ENCODE results near the gene SKIC2. TPM values are rescaled to one million over a fixed set of nuclear protein-coding genes. Genes with fewer than 3 reads are reported as not detected.
"Not testable (repeated sequence)": the region's sequence is repeated elsewhere in the genome, so short reads cannot be mapped to it uniquely, and the experiment has no call there.

The SKIC2 gene
- total and polyA plus RNA-seq, 9 donors, result 24.6 to 59.4 (median 42.1) TPM

DNA sequence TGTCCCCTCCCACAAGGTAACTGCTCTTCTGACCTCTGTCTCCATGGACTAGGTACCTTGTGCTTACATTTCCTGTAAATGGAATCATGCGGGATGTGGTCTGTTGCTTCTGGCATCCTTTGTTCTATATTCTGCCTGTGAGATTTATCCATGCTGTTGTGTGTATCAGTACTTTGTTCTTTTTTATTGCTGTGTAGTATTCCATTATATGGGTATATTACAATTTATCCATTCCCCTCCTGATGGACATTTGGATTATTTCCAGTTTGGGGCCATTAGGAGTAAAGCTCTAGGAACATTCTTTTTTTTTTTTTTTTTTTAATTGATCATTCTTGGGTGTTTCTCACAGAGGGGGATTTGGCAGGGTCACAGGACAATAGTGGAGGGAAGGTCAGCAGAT lies 28.0 kb upstream of the SKIC2 start:
- Histone ChIP-seq H3K27ac (no peak overlapping the region), H3K4me1 (ENCODE audit: insufficient read depth) (no peaks in the 10 kb centered on the region), H3K9me3 (no peaks in the 10 kb centered on the region), H3K27me3 (no peaks in the 10 kb centered on the region), H3K4me3 (no peak overlapping the region), H3K36me3 (no peaks in the 10 kb centered on the region)
- TF ChIP-seq, protein P1, sequence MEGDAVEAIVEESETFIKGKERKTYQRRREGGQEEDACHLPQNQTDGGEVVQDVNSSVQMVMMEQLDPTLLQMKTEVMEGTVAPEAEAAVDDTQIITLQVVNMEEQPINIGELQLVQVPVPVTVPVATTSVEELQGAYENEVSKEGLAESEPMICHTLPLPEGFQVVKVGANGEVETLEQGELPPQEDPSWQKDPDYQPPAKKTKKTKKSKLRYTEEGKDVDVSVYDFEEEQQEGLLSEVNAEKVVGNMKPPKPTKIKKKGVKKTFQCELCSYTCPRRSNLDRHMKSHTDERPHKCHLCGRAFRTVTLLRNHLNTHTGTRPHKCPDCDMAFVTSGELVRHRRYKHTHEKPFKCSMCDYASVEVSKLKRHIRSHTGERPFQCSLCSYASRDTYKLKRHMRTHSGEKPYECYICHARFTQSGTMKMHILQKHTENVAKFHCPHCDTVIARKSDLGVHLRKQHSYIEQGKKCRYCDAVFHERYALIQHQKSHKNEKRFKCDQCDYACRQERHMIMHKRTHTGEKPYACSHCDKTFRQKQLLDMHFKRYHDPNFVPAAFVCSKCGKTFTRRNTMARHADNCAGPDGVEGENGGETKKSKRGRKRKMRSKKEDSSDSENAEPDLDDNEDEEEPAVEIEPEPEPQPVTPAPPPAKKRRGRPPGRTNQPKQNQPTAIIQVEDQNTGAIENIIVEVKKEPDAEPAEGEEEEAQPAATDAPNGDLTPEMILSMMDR (IDR thresholded peaks at IDR 0.05), result no peak
- TF ChIP-seq POLR2A (IDR thresholded peaks at IDR 0.05), result no peak
- no peak for TF ChIP-seq EP300 (IDR thresholded peaks at IDR 0.05)
- intact Hi-C loops (cut with DNase I), result no loop called here
- DNase-seq, result no peak
- WGBS, 3 donors, result 87 to 96% (median 96%) methylated on average over 1 of the region's 1 CpG

DNA sequence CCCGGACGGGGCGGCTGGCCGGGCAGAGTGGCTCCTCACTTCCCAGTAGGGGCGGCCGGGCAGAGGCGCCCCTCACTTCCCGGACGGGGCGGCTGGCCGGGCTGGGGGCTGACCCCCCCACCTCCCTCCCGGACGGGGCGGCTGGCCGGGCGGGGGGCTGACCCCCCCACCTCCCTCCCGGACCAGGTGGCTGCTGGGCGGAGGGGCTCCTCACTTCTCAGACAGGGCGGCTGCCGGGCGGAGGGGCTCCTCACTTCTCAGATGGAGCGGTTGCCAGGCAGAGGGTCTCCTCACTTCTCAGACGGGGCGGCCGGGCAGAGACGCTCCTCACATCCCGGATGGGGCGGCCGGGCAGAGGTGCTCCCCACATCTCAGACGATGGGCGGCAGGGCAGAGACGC lies 26.8 kb upstream of the SKIC2 start:
- H3K27ac ChIP-seq; DNase-seq; intact Hi-C loops (cut with DNase I); H3K9me3 ChIP-seq; H3K27me3 ChIP-seq; H3K4me3 ChIP-seq; H3K4me1 ChIP-seq (ENCODE audit: insufficient read depth); H3K36me3 ChIP-seq: not testable (repeated sequence)
- 88 to 96% (median 88%) methylated on average over 11 to 23 of the region's 32 CpGs for WGBS, 3 donors

DNA sequence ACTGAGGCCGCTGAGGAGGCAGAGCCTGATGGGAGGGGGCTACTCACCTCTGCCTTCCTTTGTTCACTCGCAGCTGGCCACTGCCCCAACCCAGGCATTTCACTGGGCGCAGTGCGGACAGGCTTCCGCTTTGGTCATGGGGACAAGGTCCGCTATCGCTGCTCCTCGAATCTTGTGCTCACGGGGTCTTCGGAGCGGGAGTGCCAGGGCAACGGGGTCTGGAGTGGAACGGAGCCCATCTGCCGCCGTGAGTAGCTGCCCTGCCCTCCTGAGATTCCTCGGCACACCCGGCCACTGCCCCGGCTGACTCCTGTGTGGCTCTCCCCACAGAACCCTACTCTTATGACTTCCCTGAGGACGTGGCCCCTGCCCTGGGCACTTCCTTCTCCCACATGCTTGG lies 25.4 kb upstream of the SKIC2 start:
- H3K4me3 ChIP-seq, result no peak overlapping the region
- no peak overlapping the region for H3K27ac ChIP-seq
- H3K27me3 ChIP-seq, result no peaks in the 10 kb centered on the region
- no peaks in the 10 kb centered on the region for H3K4me1 ChIP-seq (ENCODE audit: insufficient read depth)
- DNase-seq, result no peak
- H3K9me3 ChIP-seq, result no peaks in the 10 kb centered on the region
- TF ChIP-seq EP300 (IDR thresholded peaks at IDR 0.05) (no peak), POLR2A (IDR thresholded peaks at IDR 0.05) (no peak)
- TF ChIP-seq, protein P1 (IDR thresholded peaks at IDR 0.05), result no peak
- WGBS, 3 donors, result 87 to 91% (median 87%) methylated on average over 19 of the region's 19 CpGs
- no peaks in the 10 kb centered on the region for H3K36me3 ChIP-seq
- intact Hi-C loops (cut with DNase I), result no loop called here

DNA sequence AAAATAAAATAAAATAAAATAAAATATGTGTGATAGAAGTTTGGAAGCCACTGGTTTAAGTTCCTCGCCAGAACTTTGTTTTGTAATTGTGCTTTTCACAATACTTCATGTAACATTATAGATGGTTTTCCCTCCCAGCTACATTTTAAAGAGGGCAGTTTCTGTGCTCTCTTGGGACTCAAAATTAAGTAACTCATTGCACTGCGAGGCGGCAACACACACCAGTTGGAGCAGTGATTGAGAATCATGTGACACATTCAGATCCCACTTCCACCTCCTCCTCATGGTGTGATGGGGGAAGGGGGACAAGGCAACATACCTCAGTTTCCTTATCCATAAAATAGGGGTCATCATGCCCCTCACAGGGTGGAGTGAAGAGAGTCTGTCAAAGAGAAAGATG lies 24.0 kb upstream of the SKIC2 start:
- 62 to 70% (median 64%) methylated on average over 3 of the region's 3 CpGs for WGBS, 3 donors
- no peaks in the 10 kb centered on the region for H3K9me3 ChIP-seq
- no peaks in the 10 kb centered on the region for H3K36me3 ChIP-seq
- intact Hi-C loops (cut with DNase I), result no loop called here
- no peak for TF ChIP-seq EP300 (IDR thresholded peaks at IDR 0.05)
- TF ChIP-seq POLR2A (IDR thresholded peaks at IDR 0.05), result no peak
- TF ChIP-seq, protein P1 (IDR thresholded peaks at IDR 0.05), result no peak
- H3K4me3 ChIP-seq, result no peak overlapping the region
- no peaks in the 10 kb centered on the region for H3K27me3 ChIP-seq
- no peaks in the 10 kb centered on the region for H3K4me1 ChIP-seq (ENCODE audit: insufficient read depth)
- H3K27ac ChIP-seq, result no peak overlapping the region
- no peak for DNase-seq

DNA sequence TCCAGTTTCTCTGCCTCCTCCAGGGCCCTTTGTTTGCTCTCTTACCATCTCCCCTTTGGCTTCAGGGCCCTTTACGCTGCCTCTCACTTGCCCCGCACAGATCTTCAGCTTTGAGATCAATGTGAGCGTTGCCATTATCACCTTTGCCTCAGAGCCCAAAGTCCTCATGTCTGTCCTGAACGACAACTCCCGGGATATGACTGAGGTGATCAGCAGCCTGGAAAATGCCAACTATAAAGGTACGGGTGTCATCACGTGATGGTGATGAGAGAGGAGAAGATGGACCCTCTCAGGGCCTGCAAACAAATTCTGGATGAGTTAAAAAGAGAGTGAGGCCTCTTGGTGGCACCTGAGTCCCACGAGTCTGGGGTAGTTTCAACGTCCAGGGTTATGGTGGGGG lies 23.2 kb upstream of the SKIC2 start:
- Histone ChIP-seq H3K27me3 (no peaks in the 10 kb centered on the region), H3K36me3 (no peaks in the 10 kb centered on the region), H3K27ac (no peak overlapping the region), H3K9me3 (no peaks in the 10 kb centered on the region), H3K4me1 (ENCODE audit: insufficient read depth) (peaks cover 1% of the 10 kb centered on the region), H3K4me3 (no peak overlapping the region)
- no peak for DNase-seq
- intact Hi-C loops (cut with DNase I), result no loop called here
- TF ChIP-seq EP300 (IDR thresholded peaks at IDR 0.05) (no peak), POLR2A (IDR thresholded peaks at IDR 0.05) (no peak)
- TF ChIP-seq, protein P1 (IDR thresholded peaks at IDR 0.05), result no peak
- WGBS, 3 donors, result 75 to 80% (median 78%) methylated on average over 9 of the region's 9 CpGs
